Heart right ventricle (tissue), 16 donors: ENCODE results near the gene DDA1. TPM values are rescaled to one million over a fixed set of nuclear protein-coding genes. Genes with fewer than 3 reads are reported as not detected.
A peak's percentile ranks its signal among the peaks of the same experiment; 100 is the strongest.

ENCODE experiments used
- ATAC-seq, 8 donors: fragments of 200-7000 bp; cut with Tn5 transposase; one replicate each; pipeline ENCODE4 v1.9.1; 2020; ENCODE audit warnings: mild to moderate bottlenecking in 8 of 8, moderate library complexity in 8 of 8, moderate number of reproducible peaks in 1 of 8
- DNase-seq, 2 donors: peaks; one replicate each; pipeline ENCODE4 v3.0.0-alpha.2; 2020
- H3K27ac ChIP-seq, 10 donors: fragments of 200-600 bp; sonication (generic) in 2 of 10; one replicate each; pipeline versions ENCODE4 v1.5.0 to v1.8.0; 2020 to 2022; ENCODE audit warnings: mild to moderate bottlenecking in 3 of 10
- H3K27me3 ChIP-seq, 7 donors: fragments of 200-600 bp; one replicate each; pipeline ENCODE4 v1.8.0; 2021 to 2022; ENCODE audit warnings: mild to moderate bottlenecking in 2 of 7
- H3K36me3 ChIP-seq, 9 donors: fragments of 200-600 bp; sonication (generic) in 1 of 9; one replicate each; pipeline versions ENCODE4 v1.5.0 to v1.8.0; 2020 to 2022; ENCODE audit warnings: mild to moderate bottlenecking in 2 of 9
- H3K4me1 ChIP-seq, 9 donors: fragments of 200-600 bp; sonication (generic) in 1 of 9; one replicate each; pipeline versions ENCODE4 v1.5.0 to v1.8.0; 2020 to 2022; ENCODE audit warnings: mild to moderate bottlenecking in 4 of 9
- H3K4me3 ChIP-seq, 10 donors: fragments of 200-600 bp; sonication (generic) in 2 of 10; one replicate each; pipeline versions ENCODE4 v1.5.0 to v1.8.0; 2020 to 2022; ENCODE audit warnings: mild to moderate bottlenecking in 7 of 10, moderate library complexity in 2 of 10
- H3K9me3 ChIP-seq, 11 donors: fragments of 200-600 bp in 10 of 11; sonication (generic) in 2 of 11; one replicate each; pipeline versions ENCODE4 v1.5.0 to v1.8.0; 2013 to 2022; ENCODE audit warnings: mild to moderate bottlenecking in 2 of 11, control low read depth in 1 of 11, moderate library complexity in 1 of 11
- CTCF ChIP-seq, 9 donors: fragments of 200-600 bp; sonication (generic) in 2 of 9; IDR thresholded peaks; one replicate each; pipeline versions ENCODE4 v1.5.0 to v1.8.0; 2021 to 2022; ENCODE audit warnings: antibody characterized with exemption in 9 of 9, mild to moderate bottlenecking in 5 of 9, moderate library complexity in 1 of 9
- WGBS, 2 donors: extraction: QIAGEN DNeasy Blood & Tissue Kit; methylation state at CpG; one replicate each; pipeline ENCODE4 v1.1.7; 2013; ENCODE audit warnings: inconsistent platforms in 1 of 2; 5-methylcytosine and 5-hydroxymethylcytosine counted together
- intact Hi-C, 10 donors: fragments of 100-400 bp; cut with DNase I; formaldehyde crosslinking; loops; one replicate each; pipeline versions ENCODE4 v1.11.1 to v1.14.2; 2022
- polyA plus RNA-seq, 2 donors: library from polyadenylated mRNA; stranded (reverse); fragments of 200-250 nt; gene quantifications; one replicate each; pipeline ENCODE4 v1.2.3, GENCODE V29; 2013
- total RNA-seq, 10 donors: library from RNA; stranded (reverse); fragmentation: NEBNext Ultra II Directional in 3 of 10; extraction: Animal tissue kit (Norgen Biotek cat#: 25700) in 3 of 10; gene quantifications; one replicate each; pipeline versions ENCODE4 v1.2.1 to v1.2.4, GENCODE V29; 2021 to 2023
- donor health status: Arrhythmogenic right ventricular cardiomyopathy.
- donor health status: ischemic (EF 13 %, LVEDD 7.1; RV severe dilation, severe dysfunction).
- donor health status: healthy with polysubstance abuse.
- donor health status: DM: no; HTN: yes; CAD: no.
- donor health status: DM: no; HTN: no; CAD: no.
- donor health status: ischemic (EF 25% LVEDD 6.9; RV normal size, moderate dysfunction).
- donor health status: ischemic (EF 25% LVEDD 5.7; RV mildly dilated, moderate dysfunction).
- donor health status: healthy.
- donor health status: DM: yes; HTN: yes; CAD: no.
- donor health status: Ischemic cardiomyopathy.
- donor health status: ischemic (EF 35%, LVEDD 5.7; RV mildly dilated, moderate dysfunction).
- donor health status: nonischemic (EF 11% LVEDD 7.7; RV severe dilation, severe dysfunction).
- donor health status: DM: yes; HTN: yes; CAD: no.
- donor health status: PGD.
- donor health status: ischemic (EF 29% LVEDD 5.4; RV normal size, mild dysfunction).
- donor health status: nonischemic (EF 23%, LVEDD 6.1; RV moderate dilation, normal function).

The DDA1 gene
- total and polyA plus RNA-seq, 12 donors = 20.4 to 85.7 (median 34.7) TPM

DNA sequence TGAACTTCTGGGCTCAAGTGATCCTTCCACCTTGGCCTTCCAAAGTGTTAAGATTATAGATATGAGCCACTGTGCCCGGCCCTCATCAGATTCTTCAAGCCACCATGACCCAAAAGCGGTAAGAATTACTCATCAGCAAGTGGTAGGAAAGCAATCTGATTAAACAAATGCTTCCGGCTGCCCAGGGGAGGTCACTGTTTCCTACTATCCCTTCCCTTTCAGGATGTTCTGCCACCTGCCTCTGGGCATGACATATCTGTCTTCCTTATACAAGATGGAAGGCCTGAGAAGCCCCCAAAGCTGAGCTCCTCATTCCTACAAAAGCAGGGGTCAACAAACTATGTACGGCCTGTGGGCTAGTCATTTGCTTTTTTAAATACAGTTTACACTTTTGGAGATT lies 13.1 kb upstream of the DDA1 start:
- no peak for ATAC-seq
- no peak overlapping the region for H3K4me3 ChIP-seq
- DNase-seq = no peak
- peaks cover 0 to 34% (median 5%) of the 10 kb centered on the region in 9 donors for H3K36me3 ChIP-seq
- WGBS, 2 donors = 76 to 83% methylated on average over 4 of the region's 4 CpGs
- peaks cover 0 to 15% (median 0%) of the 10 kb centered on the region in 9 donors for H3K4me1 ChIP-seq
- no peaks in the 10 kb centered on the region for H3K27me3 ChIP-seq
- H3K27ac ChIP-seq = no peak overlapping the region
- TF ChIP-seq CTCF (IDR thresholded peaks at IDR 0.05) = no peak
- H3K9me3 ChIP-seq = peaks cover 0 to 10% (median 0%) of the 10 kb centered on the region in 11 donors
- intact Hi-C loops = loop anchor here in 2 of 10 donors (10.0 kb wide), 1 partner anchor 89 kb away; no protein-coding TSS in a partner anchor

DNA sequence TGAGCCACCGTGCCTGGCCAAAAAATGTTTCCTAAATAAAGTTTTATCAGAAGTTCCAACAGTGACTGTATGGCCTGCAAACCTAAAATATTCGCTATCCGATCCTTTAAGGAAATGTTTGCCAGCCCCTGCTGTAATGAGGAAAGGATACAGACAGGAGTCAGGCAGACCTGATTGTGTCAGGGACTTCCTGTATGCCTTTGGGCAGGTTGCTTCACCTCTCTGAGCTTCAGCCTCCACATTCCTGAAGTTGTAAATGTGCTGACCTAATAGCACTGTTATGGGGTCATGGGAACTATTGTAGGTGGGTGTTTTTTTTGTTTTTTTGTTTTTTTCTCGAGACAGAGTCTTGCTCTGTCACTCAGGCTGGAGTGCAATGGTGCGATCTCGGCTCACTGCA lies 12.4 kb upstream of the DDA1 start:
- DNase-seq (no peak), ATAC-seq (no peak)
- H3K4me1 ChIP-seq = peaks cover 0 to 14% (median 2%) of the 10 kb centered on the region in 9 donors
- intact Hi-C loops = loop anchor here in 2 of 10 donors (10.0 kb wide), 1 partner anchor 88 kb away; no protein-coding TSS in a partner anchor
- H3K27me3 ChIP-seq = no peaks in the 10 kb centered on the region
- 90 to 91% methylated on average over 6 of the region's 6 CpGs for WGBS, 2 donors
- no peak overlapping the region for H3K4me3 ChIP-seq
- H3K36me3 ChIP-seq = peaks cover 0 to 34% (median 5%) of the 10 kb centered on the region in 9 donors
- H3K27ac ChIP-seq = no peak overlapping the region
- TF ChIP-seq CTCF (IDR thresholded peaks at IDR 0.05) = no peak
- peaks cover 0 to 10% (median 0%) of the 10 kb centered on the region in 11 donors for H3K9me3 ChIP-seq

DNA sequence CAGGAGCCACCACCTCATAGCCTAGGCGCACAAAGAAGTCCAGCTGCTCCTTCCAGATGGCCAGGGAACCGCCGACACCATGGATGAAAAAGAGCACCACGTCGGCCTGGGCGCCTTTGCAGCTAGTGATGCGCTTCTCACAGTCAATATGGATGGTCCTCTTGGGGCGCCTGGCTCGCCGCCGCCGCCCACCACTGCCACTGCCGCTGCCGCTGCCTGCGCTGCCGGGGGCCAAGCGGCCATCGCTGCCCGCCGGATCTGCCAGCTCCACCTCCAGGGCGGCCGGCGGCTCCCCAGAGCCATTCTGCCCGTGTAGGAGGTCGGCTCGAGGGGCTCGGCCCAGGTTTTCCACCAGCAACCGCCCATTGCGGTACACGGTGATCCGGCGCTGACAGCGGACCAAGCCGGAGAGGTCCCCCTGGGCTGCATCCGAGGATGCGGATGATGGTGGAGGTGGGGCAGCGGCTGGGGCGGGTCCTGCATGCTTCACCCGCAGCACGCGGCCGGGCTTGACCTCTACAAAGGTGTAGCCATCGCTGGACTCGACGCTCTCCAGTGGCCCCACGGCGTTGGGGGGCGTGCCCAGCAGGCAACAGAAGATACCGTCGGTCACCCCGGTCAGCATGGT lies 8.3 kb upstream of the DDA1 start:
- peaks cover 0 to 10% (median 0%) of the 10 kb centered on the region in 11 donors for H3K9me3 ChIP-seq
- H3K27ac ChIP-seq = no peak overlapping the region
- no peaks in the 10 kb centered on the region for H3K27me3 ChIP-seq
- H3K4me1 ChIP-seq = peaks cover 4 to 39% (median 30%) of the 10 kb centered on the region in 9 donors
- no peak overlapping the region for H3K4me3 ChIP-seq
- no peak for TF ChIP-seq CTCF (IDR thresholded peaks at IDR 0.05)
- intact Hi-C loops = no loop called here
- WGBS, 2 donors = 94 to 95% methylated on average over 38 to 51 of the region's 51 CpGs
- H3K36me3 ChIP-seq = peaks cover 0 to 25% (median 5%) of the 10 kb centered on the region in 9 donors
- no peak for ATAC-seq
- no peak for DNase-seq

DNA sequence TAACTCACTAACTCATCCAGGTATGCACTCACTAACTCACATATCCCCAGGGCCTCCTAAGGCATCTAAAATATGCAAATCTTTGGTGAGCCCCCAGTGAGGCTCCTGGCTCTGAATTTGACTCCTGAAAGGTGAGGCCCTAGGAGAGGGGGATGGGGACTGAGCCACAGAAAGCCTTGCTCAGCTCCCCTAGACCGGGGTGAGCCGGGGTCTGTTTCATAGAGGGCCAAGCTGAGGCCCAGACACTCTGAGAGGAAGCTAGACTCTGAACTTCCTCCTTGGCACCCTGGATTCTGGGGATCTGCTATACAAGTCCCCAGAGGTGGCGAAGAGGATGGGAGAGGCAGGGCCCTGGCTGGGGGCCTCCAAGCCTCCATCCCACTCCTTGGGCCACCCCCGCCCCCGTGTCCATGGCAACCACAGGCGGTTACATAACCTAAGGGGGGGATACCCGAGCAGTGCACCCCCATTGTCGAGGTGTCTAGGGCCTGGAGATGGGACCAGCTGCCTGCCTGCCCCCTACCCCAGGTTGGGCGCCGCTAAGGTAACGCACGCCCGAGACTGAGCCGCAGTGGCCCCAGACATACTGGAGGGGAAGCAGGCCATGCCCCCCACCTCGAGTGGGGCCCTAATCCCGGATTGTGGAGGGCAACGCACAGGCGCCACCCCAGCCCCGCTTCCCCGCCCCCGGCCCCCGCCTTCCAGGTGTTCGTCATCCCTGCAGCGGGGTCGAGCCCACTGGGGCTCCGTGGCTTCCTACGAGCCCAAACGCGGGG lies 6.8 kb upstream of the DDA1 start:
- H3K27me3 ChIP-seq = no peaks in the 10 kb centered on the region
- no peak for TF ChIP-seq CTCF (IDR thresholded peaks at IDR 0.05)
- intact Hi-C loops = no loop called here
- DNase-seq = no peak
- peaks cover 7 to 49% (median 44%) of the 10 kb centered on the region in 9 donors for H3K4me1 ChIP-seq
- peak overlapping the region in 9 of 10 donors; percentile 46 to 98 (median 89) for H3K27ac ChIP-seq
- H3K9me3 ChIP-seq = peaks cover 0 to 10% (median 0%) of the 10 kb centered on the region in 11 donors
- peak overlapping the region; percentile 34 to 94 (median 76) for H3K4me3 ChIP-seq
- peaks cover 0 to 19% (median 5%) of the 10 kb centered on the region in 9 donors for H3K36me3 ChIP-seq
- 15% methylated on average over 29 of the region's 29 CpGs for WGBS, 2 donors
- peak in 1 of 8 donors; percentile 1 for ATAC-seq
